Endothelial cell of umbilical vein (primary cell): Measurements from ENCODE around the gene IL20.

ENCODE experiments used
- CTCF ChIP-seq, 2 donors: IDR thresholded peaks; 1 replicate in 1 of 2; 2 replicates in 1 of 2; pipeline ENCODE4 v1.5.1; 2011; ENCODE audit warnings: low read length in 2 of 2, mild to moderate bottlenecking in 2 of 2, moderate library complexity in 2 of 2, control low read depth in 1 of 2, inconsistent platforms in 1 of 2, low read depth in 1 of 2; ENCODE audit not compliant: insufficient read depth in 1 of 2; ENCODE audit errors: extremely low read depth in 1 of 2
- EZH2 ChIP-seq: IDR thresholded peaks from 2 replicates; pipeline ENCODE4 v1.6.1; 2012; ENCODE audit warnings: borderline replicate concordance, low read depth, mild to moderate bottlenecking, moderate library complexity, low read length, inconsistent platforms; ENCODE audit not compliant: severe bottlenecking
- FOS ChIP-seq: IDR thresholded peaks from 2 replicates; pipeline ENCODE4 v1.6.1; 2011; ENCODE audit warnings: mild to moderate bottlenecking, low read length, moderate library complexity, borderline replicate concordance; ENCODE audit not compliant: insufficient read depth
- GATA2 ChIP-seq: IDR thresholded peaks from 2 replicates; pipeline ENCODE4 v1.7.0; 2011; ENCODE audit warnings: low read depth, mild to moderate bottlenecking, moderate library complexity, mixed read lengths, low read length; ENCODE audit not compliant: insufficient read length, insufficient read depth
- JUN ChIP-seq: IDR thresholded peaks from 2 replicates; pipeline ENCODE4 v1.6.1; 2011; ENCODE audit warnings: borderline replicate concordance, low read depth; ENCODE audit not compliant: insufficient read length, insufficient read depth
- MAX ChIP-seq: IDR thresholded peaks from 2 replicates; pipeline ENCODE4 v1.6.1; 2011; ENCODE audit not compliant: insufficient read depth, insufficient read length
- POLR2A ChIP-seq: IDR thresholded peaks from 2 replicates; pipeline ENCODE4 v1.6.1; 2012; ENCODE audit warnings: low read depth, mild to moderate bottlenecking, control low read depth, low read length
- POLR2AphosphoS5 ChIP-seq: IDR thresholded peaks from 2 replicates; pipeline ENCODE4 v1.6.1; 2012; ENCODE audit warnings: low read depth, mild to moderate bottlenecking, control low read depth, low read length, moderate library complexity; ENCODE audit not compliant: insufficient read depth

GRCh38 chr1:206839857-206840256, 25.6 kb upstream of the IL20 start:
- TF ChIP-seq CTCF (IDR thresholded peaks at IDR 0.05; ENCODE audit: extremely low read depth in 1 of 2, insufficient read depth in 1 of 2, low read depth in 1 of 2, low read length in 2 of 2) (no peak), MAX (no peak), POLR2AphosphoS5 (no peak), EZH2 (no peak), POLR2A (no peak), GATA2 (no peak), JUN (no peak), FOS (no peak)
